Hematopoietic multipotent progenitor cell treated with erythropoietin and hydrocortisone succinate and interleukin-3 and kit ligand, for 15 days (in vitro differentiated cells): Measurements from ENCODE around the gene SMC6.

ENCODE experiments used
- DNase-seq: peaks from one replicate; pipeline ENCODE4 v3.0.0-alpha.2; 2015; ENCODE audit warnings: low spot score

SMC6 gene

DNA sequence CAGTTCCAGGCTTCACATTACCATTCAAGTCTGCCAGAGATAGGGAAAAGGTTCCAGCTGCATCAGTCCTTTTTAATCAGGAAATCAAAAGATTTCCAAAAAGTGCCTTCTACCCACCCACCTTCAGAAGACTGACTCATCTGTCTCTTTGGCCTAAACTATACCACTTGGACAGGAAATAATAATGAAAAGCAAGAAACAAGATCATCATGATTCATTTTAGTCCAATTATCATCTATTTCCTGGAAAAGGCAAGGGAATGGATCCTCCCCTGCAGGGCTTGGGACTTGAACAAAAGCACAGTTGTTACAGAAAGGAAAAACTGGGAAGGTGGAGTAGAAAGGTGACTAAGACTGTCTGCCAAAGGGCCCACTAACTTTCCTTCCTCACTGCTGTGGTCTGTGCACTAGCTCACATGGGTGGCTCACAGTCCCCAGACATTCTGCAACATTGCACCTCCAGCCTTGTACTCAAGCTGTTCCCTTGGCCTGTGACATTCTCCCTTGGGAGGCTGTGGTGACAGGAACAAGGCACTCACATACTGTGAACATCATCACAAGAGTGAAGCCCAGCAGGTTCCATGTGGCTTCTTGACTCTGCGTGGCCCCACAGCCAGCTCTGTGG lies 137.8 kb downstream of the SMC6 start:
- no peak for DNase-seq

DNA sequence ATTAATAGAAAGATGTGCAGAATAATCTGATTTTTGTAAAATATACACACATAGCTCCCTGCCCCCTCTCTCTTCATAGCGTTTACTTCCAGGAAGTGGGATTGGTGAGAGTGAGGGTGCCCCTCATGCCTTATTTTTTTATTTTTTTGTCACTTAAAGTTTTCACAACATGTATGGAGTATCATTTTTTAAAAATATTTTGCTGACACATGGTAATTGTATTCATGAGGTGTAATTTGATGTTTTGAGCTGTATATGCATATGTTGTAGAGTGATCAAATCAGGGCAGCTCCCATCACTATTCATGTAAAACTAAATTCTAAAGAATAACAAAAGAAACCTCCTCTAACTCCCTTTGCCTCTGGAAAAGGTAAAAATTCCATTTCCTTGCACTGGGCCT lies 138.5 kb downstream of the SMC6 start:
- no peak for DNase-seq

DNA sequence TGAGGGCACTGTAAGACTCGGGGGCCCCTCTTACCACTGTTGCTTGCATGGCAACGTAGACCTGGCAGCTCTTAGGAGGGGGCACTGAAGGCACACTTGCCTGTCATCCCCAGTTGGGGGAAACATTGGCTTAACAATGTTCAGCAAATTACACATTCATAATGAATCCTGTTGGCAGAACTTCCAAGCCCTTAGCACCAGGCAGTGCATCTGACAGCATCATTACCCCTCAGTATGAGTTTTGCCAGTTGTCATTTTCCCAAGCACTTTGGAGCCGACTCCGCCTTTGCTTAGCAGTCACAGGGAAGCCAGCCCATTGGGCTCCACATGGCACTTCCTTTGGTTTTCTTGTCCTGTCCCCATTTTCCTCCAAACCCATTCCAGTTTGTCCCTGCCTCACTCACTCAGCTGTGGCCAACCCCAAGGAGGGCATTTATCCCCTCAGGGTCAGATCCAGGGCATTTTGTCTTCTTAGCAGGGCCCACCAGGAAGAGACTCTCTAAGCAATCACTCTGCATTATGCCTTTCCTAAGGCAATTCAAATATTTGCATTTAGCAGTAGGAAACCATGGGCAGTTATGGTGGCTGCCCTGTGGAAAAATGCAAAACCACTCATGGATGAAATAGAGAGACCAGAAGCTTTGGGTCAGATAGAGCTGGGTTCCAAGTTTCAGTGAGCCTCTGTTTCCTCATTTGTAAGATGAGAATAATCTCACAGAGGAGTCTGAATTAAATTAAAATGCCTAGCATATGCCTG lies 139.3 kb downstream of the SMC6 start:
- DNase-seq: no peak
